Activated T-cell treated with anti-CD3 and anti-CD28 coated beads, Interleukin-2, amount 50 U/mL, for 4 hours (primary cell): ENCODE data around the gene CD81. TPM values are rescaled to one million over a fixed set of nuclear protein-coding genes. Genes with fewer than 3 reads are reported as not detected.

Experiments
- ATAC-seq, 2 donors: fragments of 200-7000 bp; cut with Tn5 transposase; one replicate each; pipeline ENCODE4 v1.10.0; 2021
- DNase-seq: peaks from one replicate; pipeline ENCODE4 v3.0.0-alpha.2; 2020
- H3K27me3 Mint-ChIP-seq: one replicate; pipeline ENCODE4 v1.8.0; 2021; ENCODE audit warnings: low read depth, mixed read lengths
- H3K36me3 Mint-ChIP-seq: one replicate; pipeline ENCODE4 v1.8.0; 2022; ENCODE audit warnings: mixed read lengths; ENCODE audit not compliant: insufficient read depth
- H3K4me1 Mint-ChIP-seq: one replicate; pipeline ENCODE4 v1.8.0; 2021; ENCODE audit warnings: low read depth, mixed read lengths
- H3K4me3 Mint-ChIP-seq: one replicate; pipeline ENCODE4 v1.8.0; 2021; ENCODE audit warnings: mild to moderate bottlenecking, moderate library complexity, mixed read lengths
- H3K9me3 Mint-ChIP-seq: one replicate; pipeline ENCODE4 v1.8.0; 2021; ENCODE audit warnings: mixed read lengths
- total RNA-seq, 3 donors: library from RNA; stranded (reverse); gene quantifications; one replicate each; pipeline ENCODE4 v1.2.1, GENCODE V29; 2021

CD81 gene
- total RNA-seq, 3 donors from 2014 or later: 205 to 227 (median 209) TPM

DNA sequence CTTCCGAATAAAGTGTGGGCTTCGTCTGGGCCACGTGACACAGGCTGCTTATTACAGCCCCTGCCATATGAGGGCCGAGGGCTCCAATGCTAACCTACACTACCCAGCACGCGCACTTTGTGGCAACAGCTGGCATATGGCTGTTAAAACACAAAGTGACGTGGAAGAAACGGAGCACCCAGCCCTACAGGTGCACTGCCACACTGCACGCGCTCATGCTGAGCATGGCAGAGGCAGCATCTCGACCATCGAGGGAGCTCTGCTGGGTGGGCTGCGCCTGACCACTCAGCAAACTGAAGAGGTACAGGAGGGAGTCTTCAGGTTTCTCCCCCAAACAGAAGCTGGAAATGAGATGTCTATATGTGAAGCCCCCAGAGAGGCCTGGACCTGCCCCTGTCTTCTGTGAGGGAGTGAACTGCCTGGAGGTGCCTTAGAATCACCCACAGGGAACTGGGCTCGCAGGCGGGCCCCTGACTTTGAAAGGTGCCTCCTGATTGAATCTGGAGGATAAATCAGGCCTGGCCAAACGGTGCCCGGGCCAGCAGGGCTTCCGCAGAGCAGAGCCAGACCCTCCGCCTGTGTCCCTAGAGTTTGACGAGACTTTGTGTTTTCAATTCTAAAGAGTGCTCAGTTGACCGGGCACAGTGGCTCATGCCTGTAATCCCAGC lies 41.7 kb downstream of the CD81 start:
- no peak overlapping the region for H3K4me3 Mint-ChIP-seq
- H3K36me3 Mint-ChIP-seq: no peaks in the 10 kb centered on the region

GRCh38 chr11:2419638-2420501 lies 42.8 kb downstream of the CD81 start:
- peak in 1 of 2 donors; percentile 9 for ATAC-seq
- Mint-ChIP-seq H3K36me3 (no peaks in the 10 kb centered on the region), H3K27me3 (no peaks in the 10 kb centered on the region), H3K4me1 (peaks cover 2% of the 10 kb centered on the region), H3K4me3 (no peak overlapping the region), H3K9me3 (no peaks in the 10 kb centered on the region)
- peak; percentile 49 for DNase-seq

More for the DNA sequence above, 41.7 kb downstream of the CD81 start:
- ATAC-seq (no peak), DNase-seq (no peak)
- H3K9me3 Mint-ChIP-seq: no peaks in the 10 kb centered on the region
- H3K4me1 Mint-ChIP-seq: peaks cover 2% of the 10 kb centered on the region
- H3K27me3 Mint-ChIP-seq: no peaks in the 10 kb centered on the region

GRCh38 chr11:2420502-2421225 lies 43.6 kb downstream of the CD81 start:
- Mint-ChIP-seq H3K27me3 (no peaks in the 10 kb centered on the region), H3K9me3 (no peaks in the 10 kb centered on the region), H3K36me3 (no peaks in the 10 kb centered on the region), H3K4me3 (no peak overlapping the region), H3K4me1 (peaks cover 2% of the 10 kb centered on the region)
- ATAC-seq (peak; percentile 98 to 99), DNase-seq (peak; percentile 70)

DNA sequence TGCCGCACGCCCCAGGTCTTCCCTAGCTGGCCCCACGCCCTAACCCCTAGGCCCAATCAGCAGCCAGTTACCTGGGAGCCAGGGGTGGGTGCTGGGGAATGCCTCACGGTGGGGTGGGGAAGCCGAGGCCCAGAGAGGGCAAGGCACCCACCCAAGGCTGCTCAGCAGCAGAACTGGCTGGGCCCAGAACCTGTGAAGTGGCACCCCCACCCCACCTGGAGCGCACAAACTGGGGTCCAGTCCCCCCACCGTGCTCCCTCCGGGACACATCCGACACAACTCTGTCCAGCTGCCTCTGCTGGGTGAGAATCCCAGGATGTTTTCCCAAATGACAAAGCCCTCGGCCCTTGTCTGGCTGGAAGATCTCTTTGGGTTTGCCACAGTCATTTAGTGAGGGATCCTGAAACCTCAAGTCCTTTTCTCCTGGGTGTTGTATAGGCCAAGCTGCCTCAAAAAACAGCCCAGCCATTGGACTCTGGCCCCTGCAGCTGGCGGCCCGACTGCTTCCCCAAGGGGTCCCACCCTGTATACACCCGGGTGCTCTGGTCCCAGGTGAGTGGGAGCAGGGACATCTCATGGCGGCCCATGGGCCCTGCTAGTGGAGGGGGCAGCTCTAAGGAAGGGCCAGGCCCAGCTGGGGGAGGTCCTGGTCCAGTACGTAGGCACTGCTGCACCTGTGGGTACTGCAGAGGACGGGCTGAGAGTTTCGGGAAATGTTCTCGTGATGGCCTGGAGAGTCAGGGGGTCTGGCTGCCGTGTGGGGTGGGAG lies 44.3 kb downstream of the CD81 start:
- DNase-seq: no peak
- Mint-ChIP-seq H3K36me3 (no peaks in the 10 kb centered on the region), H3K4me1 (peaks cover 2% of the 10 kb centered on the region), H3K9me3 (no peaks in the 10 kb centered on the region), H3K27me3 (no peaks in the 10 kb centered on the region), H3K4me3 (no peak overlapping the region)
- ATAC-seq: no peak

DNA sequence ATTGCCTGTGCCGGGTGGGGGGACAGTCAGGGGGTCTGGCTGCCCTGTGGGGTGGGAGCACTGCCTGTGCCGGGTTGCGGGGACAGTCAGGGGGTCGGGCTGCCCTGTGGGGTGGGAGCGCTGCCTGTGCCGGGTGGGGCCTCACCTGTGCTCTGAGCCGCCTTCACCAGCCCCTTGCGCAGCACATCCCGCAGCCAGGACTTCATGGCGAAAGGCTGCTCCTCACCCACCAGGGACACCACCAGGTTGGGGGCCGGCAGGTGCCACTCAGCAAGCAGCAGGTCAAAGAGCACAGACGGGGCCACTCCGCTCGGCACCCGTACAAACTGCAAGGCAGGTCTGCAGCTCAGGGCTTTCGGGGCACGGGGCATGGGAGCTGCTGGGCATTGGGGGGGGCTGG lies 44.9 kb downstream of the CD81 start:
- H3K9me3 Mint-ChIP-seq: no peaks in the 10 kb centered on the region
- no peaks in the 10 kb centered on the region for H3K27me3 Mint-ChIP-seq
- H3K4me3 Mint-ChIP-seq: no peak overlapping the region
- DNase-seq: no peak
- peaks cover 2% of the 10 kb centered on the region for H3K4me1 Mint-ChIP-seq
- no peaks in the 10 kb centered on the region for H3K36me3 Mint-ChIP-seq
- ATAC-seq: no peak

- H3K27me3 Mint-ChIP-seq: no peaks in the 10 kb centered on the region
- H3K9me3 Mint-ChIP-seq: no peaks in the 10 kb centered on the region
- DNase-seq (no peak), ATAC-seq (no peak)
- no peak overlapping the region for H3K4me3 Mint-ChIP-seq
- H3K36me3 Mint-ChIP-seq: no peaks in the 10 kb centered on the region
- peaks cover 2% of the 10 kb centered on the region for H3K4me1 Mint-ChIP-seq
Measured at GRCh38 chr11:2422461-2423156, 45.5 kb downstream of the CD81 start.

GRCh38 chr11:2423157-2424025 lies 46.3 kb downstream of the CD81 start:
- DNase-seq: no peak
- ATAC-seq: no peak
- Mint-ChIP-seq H3K36me3 (no peaks in the 10 kb centered on the region), H3K4me1 (peaks cover 2% of the 10 kb centered on the region), H3K9me3 (no peaks in the 10 kb centered on the region), H3K4me3 (no peak overlapping the region), H3K27me3 (no peaks in the 10 kb centered on the region)

DNA sequence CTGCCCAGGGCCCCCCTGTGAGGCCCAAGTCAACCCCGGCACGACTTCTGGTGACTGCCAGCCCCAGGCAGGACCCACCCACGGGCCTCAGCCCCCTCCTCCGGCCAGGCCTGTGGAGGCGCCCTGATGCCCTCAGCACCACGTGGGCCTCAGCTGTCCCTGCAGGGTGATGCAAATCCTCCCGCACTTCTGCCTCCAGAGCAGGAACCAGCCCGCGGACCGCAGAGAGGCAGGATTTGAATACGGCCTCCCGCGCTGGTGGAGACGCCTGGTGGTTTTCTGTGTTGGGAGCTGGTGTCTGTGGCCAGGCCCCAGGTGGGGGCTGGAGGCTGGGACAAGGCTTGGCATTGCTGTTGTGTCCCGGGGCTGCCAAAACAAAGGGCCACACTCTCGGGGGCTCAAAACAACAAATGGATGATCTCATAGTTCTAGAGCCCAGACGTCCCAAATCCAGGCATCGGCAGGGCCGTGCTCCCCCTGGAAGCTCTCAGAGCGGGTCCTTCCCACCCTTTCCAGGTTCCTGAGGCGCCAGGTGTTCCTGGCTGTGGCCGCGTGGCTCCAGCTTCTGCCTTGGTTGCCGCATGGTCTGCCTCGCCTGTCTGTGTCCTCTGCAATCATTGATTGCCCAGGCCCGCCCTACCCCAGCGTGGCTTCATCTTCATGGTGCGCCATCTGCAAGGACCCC lies 47.8 kb downstream of the CD81 start:
- Mint-ChIP-seq H3K4me1 (no peaks in the 10 kb centered on the region), H3K27me3 (no peaks in the 10 kb centered on the region), H3K4me3 (no peak overlapping the region), H3K9me3 (no peaks in the 10 kb centered on the region), H3K36me3 (no peaks in the 10 kb centered on the region)
- no peak for ATAC-seq
- DNase-seq: no peak

- DNase-seq: no peak
- H3K4me3 Mint-ChIP-seq: no peak overlapping the region
- H3K36me3 Mint-ChIP-seq: no peaks in the 10 kb centered on the region
- no peaks in the 10 kb centered on the region for H3K4me1 Mint-ChIP-seq
- no peak for ATAC-seq
- H3K27me3 Mint-ChIP-seq: no peaks in the 10 kb centered on the region
- H3K9me3 Mint-ChIP-seq: no peaks in the 10 kb centered on the region
Measured at GRCh38 chr11:2425506-2425905, 48.4 kb downstream of the CD81 start.

DNA sequence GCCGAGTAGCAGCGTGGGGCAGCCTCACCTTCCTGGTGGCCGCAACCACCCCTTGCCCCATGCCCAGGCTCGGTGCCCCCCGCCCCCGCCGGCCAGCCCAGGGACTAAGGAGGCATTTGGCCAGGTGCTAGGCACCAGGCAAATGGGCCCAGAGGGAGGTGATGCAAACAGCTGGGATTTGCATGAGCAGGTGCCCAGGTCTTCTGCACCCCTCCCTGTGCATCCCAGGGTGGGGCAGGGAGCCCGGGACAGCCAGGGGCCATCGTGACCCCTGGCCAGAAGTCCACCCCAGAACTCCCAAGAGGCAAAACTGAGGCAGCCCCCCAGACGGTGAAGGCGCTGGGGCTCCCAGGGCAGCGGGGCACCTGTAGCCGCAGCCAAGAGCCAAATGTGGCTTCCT lies 49.1 kb downstream of the CD81 start:
- Mint-ChIP-seq H3K36me3 (no peaks in the 10 kb centered on the region), H3K4me3 (no peak overlapping the region), H3K9me3 (no peaks in the 10 kb centered on the region), H3K4me1 (no peaks in the 10 kb centered on the region), H3K27me3 (no peaks in the 10 kb centered on the region)
- ATAC-seq (no peak), DNase-seq (no peak)

DNA sequence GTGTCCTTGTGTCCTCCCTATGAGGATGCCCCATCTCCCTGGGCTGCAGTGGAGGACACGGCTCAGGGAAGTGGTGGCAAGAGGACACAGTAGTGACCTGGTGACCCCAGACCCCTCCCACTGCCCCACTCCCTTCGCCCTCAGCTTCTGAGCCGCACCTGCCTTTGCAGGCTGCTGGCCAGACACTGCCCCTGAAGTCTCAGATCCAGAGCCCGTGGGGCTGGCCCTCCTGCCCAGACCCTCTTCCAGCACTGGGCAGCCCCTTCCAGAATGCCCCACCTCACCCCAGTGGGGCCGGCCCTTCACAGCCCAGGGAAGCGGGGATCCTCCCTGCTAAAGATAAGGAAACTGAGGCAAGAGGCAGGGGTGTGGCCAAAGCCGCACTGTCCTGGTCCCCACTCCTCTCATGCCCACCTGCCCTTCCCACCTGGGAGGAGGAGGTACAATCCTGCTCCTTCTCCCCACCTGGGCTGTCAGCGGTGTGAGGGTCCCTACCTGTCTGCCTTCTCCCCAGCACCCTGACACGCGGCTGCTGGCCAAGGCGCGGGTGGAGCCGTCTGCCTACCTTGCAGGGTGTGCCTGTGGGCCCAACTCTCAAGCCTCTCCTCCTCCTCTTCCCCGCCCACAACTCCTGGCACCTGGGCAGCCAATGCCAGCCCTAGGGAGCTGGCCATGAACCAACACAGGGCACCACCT lies 49.9 kb downstream of the CD81 start:
- H3K9me3 Mint-ChIP-seq: no peaks in the 10 kb centered on the region
- H3K27me3 Mint-ChIP-seq: no peaks in the 10 kb centered on the region
- ATAC-seq (no peak), DNase-seq (no peak)
- no peaks in the 10 kb centered on the region for H3K4me1 Mint-ChIP-seq
- H3K36me3 Mint-ChIP-seq: no peaks in the 10 kb centered on the region
- no peak overlapping the region for H3K4me3 Mint-ChIP-seq

- ATAC-seq (no peak), DNase-seq (no peak)
- Mint-ChIP-seq H3K27me3 (no peaks in the 10 kb centered on the region), H3K36me3 (no peaks in the 10 kb centered on the region), H3K4me1 (no peaks in the 10 kb centered on the region), H3K4me3 (no peak overlapping the region), H3K9me3 (no peaks in the 10 kb centered on the region)
Measured at GRCh38 chr11:2427721-2428321, 50.7 kb downstream of the CD81 start.
